GM23248 (cell line): ENCODE results near the gene SLC35D3. TPM values are rescaled to one million over a fixed set of nuclear protein-coding genes. Genes with fewer than 3 reads are reported as not detected.

Experiments
- DNase-seq: peaks from one replicate; pipeline ENCODE4 v3.0.0-alpha.2; 2015
- H2AFZ ChIP-seq: fragments of 200-600 bp; sonication (generic); 2 replicates; pipeline ENCODE4 v1.6.1; 2016; ENCODE audit warnings: antibody characterized with exemption
- H3F3A ChIP-seq: fragments of 200-600 bp; sonication (generic); 2 replicates; pipeline ENCODE4 v1.6.1; 2016; ENCODE audit warnings: mild to moderate bottlenecking, antibody characterized with exemption, mixed run types; ENCODE audit not compliant: insufficient read depth
- H3K27ac ChIP-seq: fragments of 200-600 bp; sonication (generic); 2 replicates; pipeline ENCODE4 v1.5.1; 2016; ENCODE audit warnings: mild to moderate bottlenecking
- H3K27me3 ChIP-seq: fragments of 200-600 bp; sonication (generic); replicated peaks from 2 replicates; pipeline ENCODE4 v1.6.1; 2016; ENCODE audit warnings: mild to moderate bottlenecking; ENCODE audit not compliant: insufficient read depth
- H3K36me3 ChIP-seq: fragments of 200-600 bp; sonication (generic); 2 replicates; pipeline ENCODE4 v1.6.1; 2016; ENCODE audit warnings: low read depth, mild to moderate bottlenecking
- H3K4me1 ChIP-seq: fragments of 200-600 bp; sonication (generic); 2 replicates; pipeline ENCODE4 v1.6.1; 2016; ENCODE audit warnings: mild to moderate bottlenecking; ENCODE audit not compliant: insufficient read depth
- H3K4me2 ChIP-seq: fragments of 200-600 bp; sonication (generic); one replicate; pipeline ENCODE4 v1.6.1; 2016; ENCODE audit warnings: mild to moderate bottlenecking; ENCODE audit not compliant: unreplicated experiment
- H3K4me3 ChIP-seq: fragments of 200-600 bp; sonication (generic); 2 replicates; pipeline ENCODE4 v1.5.1; 2016; ENCODE audit warnings: mild to moderate bottlenecking
- H3K79me2 ChIP-seq: fragments of 200-600 bp; sonication (generic); 2 replicates; pipeline ENCODE4 v1.6.1; 2016; ENCODE audit warnings: mild to moderate bottlenecking; ENCODE audit not compliant: insufficient read depth
- H3K9ac ChIP-seq: fragments of 200-600 bp; sonication (generic); 2 replicates; pipeline ENCODE4 v1.6.1; 2016; ENCODE audit warnings: mild to moderate bottlenecking
- H3K9me2 ChIP-seq: fragments of 200-600 bp; sonication (generic); 2 replicates; pipeline ENCODE4 v1.6.1; 2016; ENCODE audit warnings: mixed run types, mild to moderate bottlenecking, moderate library complexity; ENCODE audit not compliant: insufficient read depth
- H3K9me3 ChIP-seq: fragments of 200-600 bp; sonication (generic); one replicate; pipeline ENCODE4 v1.6.1; 2017; ENCODE audit warnings: low read depth
- H4K20me1 ChIP-seq: fragments of 200-600 bp; sonication (generic); 2 replicates; pipeline ENCODE4 v1.6.0; 2016; ENCODE audit not compliant: insufficient read depth
- EZH2 ChIP-seq: fragments of 200-600 bp; sonication (generic); IDR thresholded peaks from 2 replicates; pipeline ENCODE4 v1.6.1; 2018; ENCODE audit warnings: antibody characterized with exemption, mild to moderate bottlenecking; ENCODE audit not compliant: insufficient read depth, poor library complexity, severe bottlenecking
- EZH2phosphoT487 ChIP-seq: fragments of 200-600 bp; sonication (generic); IDR thresholded peaks from 2 replicates; pipeline ENCODE4 v1.6.1; 2018; ENCODE audit warnings: antibody characterized with exemption, moderate library complexity, mild to moderate bottlenecking, low read depth; ENCODE audit not compliant: insufficient read depth
- WGBS, 2 experiments: methylation state at CpG; one replicate each; pipeline ENCODE4 v1.1.6; 2015 to 2017; ENCODE audit warnings: low lambda C conversion rate in 2 of 2, low coverage in 1 of 2; ENCODE audit errors: missing lambda C conversion rate in 2 of 2; 5-methylcytosine and 5-hydroxymethylcytosine counted together
- in situ Hi-C: fragments of 300-500 bp; cut with MboI; formaldehyde crosslinking; loops from 2 replicates; pipeline ENCODE4 v1.15.0; 2020
- polyA plus RNA-seq: library from polyadenylated mRNA; unstranded; fragments of >200 nt; fragmentation: Nextera tagmentation; extraction: Ambion mirVana; gene quantifications from 2 replicates; pipeline ENCODE4 v1.2.1, GENCODE V29; 2016
- total RNA-seq: library from RNA; depleted of rRNA; stranded (reverse); fragments of >200 nt; shearing (Covaris generic); gene quantifications from 2 replicates; pipeline ENCODE4 v1.2.3, GENCODE V29; 2014

Gene SLC35D3
- total and polyA plus RNA-seq, 2 experiments from 2014 or later, result not detected

DNA sequence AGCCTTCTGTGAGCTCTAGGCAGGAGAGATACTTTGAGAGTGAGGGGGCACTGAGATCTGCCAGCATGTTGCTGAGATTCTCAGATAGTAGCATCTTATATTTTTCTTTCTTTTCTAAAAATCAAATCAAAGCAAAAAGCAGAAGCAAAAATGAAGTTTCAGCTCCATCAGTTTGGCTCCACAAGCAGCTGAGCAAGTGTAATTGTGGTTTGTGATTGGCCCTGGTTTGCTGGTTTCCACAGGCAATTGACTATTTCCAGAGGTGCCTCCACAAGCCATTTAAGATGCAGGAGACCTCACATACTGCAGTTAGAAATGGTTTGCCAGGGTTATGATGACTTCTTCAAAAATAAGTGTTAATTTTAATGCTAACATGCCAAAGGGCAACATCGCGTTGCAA lies 4.3 kb downstream of the SLC35D3 start:
- Histone ChIP-seq H3K4me3 (no peak overlapping the region), H3K79me2 (no peaks in the 10 kb centered on the region), H4K20me1 (no peaks in the 10 kb centered on the region), H3K4me1 (no peaks in the 10 kb centered on the region), H3K4me2 (no peak overlapping the region), H2AFZ (no peak overlapping the region), H3K36me3 (no peaks in the 10 kb centered on the region), H3K27me3 (peaks cover 40% of the 10 kb centered on the region), H3F3A (no peaks in the 10 kb centered on the region), H3K27ac (no peak overlapping the region), H3K9me2 (no peaks in the 10 kb centered on the region), H3K9ac (no peak overlapping the region), H3K9me3 (no peaks in the 10 kb centered on the region)
- no peak for DNase-seq
- in situ Hi-C loops, result no loop called here
- TF ChIP-seq EZH2phosphoT487 (no peak), EZH2 (no peak)
- WGBS, 2 experiments, result 75 to 91% methylated on average over 2 of the region's 2 CpGs

DNA sequence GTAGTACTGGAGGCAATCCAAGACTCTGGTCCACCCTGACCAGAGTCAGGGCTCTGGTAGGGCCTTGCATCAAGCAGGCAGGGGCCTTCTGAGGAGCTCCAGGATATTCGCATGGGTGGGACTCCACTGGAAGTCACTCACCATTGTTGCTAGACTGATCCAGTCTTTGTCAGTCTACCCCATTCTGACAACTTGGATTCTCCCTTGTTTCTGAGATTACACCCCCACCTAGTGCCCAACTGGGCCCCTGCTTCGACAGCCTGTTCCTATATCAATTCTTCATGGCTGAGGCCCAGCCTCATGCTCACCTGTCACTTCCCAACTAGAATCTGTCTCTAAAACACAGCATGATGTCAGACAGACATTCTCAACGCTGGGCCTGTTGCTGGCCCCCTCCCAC lies 5.2 kb downstream of the SLC35D3 start:
- TF ChIP-seq EZH2phosphoT487 (no peak), EZH2 (no peak)
- no peak for DNase-seq
- Histone ChIP-seq H3K4me2 (no peak overlapping the region), H3K9ac (no peak overlapping the region), H2AFZ (no peak overlapping the region), H3K9me3 (no peaks in the 10 kb centered on the region), H3F3A (no peaks in the 10 kb centered on the region), H3K4me3 (no peak overlapping the region), H3K27ac (no peak overlapping the region), H4K20me1 (no peaks in the 10 kb centered on the region), H3K4me1 (no peaks in the 10 kb centered on the region), H3K79me2 (no peaks in the 10 kb centered on the region), H3K36me3 (no peaks in the 10 kb centered on the region), H3K27me3 (peaks cover 33% of the 10 kb centered on the region), H3K9me2 (no peaks in the 10 kb centered on the region)
- 64 to 67% methylated on average over 3 of the region's 3 CpGs for WGBS, 2 experiments
- in situ Hi-C loops, result no loop called here

DNA sequence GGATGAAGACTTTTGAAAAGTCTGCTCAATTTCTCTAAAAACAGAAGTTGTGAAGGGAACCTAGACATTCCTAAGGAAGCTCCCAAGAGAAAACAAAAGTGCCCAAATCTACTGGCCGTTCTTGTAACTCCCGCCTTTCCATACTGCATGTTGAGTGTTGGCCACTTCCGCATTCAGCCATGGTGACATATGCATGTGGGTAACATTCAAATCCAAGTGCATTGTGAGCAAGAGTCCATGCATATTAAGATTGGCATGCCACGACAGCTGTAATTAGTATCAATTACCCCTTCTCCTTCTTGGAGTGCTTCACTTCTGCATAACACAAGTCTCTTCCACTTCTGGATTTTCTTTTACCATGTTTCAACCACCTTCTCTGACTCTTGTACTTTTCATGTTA lies 8.4 kb downstream of the SLC35D3 start:
- no peaks in the 10 kb centered on the region for H3K4me1 ChIP-seq
- no peak overlapping the region for H3K9ac ChIP-seq
- WGBS, 2 experiments, result 67 to 72% methylated on average over 4 of the region's 4 CpGs
- H3K4me2 ChIP-seq, result no peak overlapping the region
- TF ChIP-seq EZH2phosphoT487, result no peak
- no peak for TF ChIP-seq EZH2
- H3K9me3 ChIP-seq, result no peaks in the 10 kb centered on the region
- no peaks in the 10 kb centered on the region for H3K79me2 ChIP-seq
- no peaks in the 10 kb centered on the region for H4K20me1 ChIP-seq
- H3K9me2 ChIP-seq, result no peaks in the 10 kb centered on the region
- H3K27me3 ChIP-seq, result peaks cover 8% of the 10 kb centered on the region; the same call in 1 of the 2 replicates
- H3K4me3 ChIP-seq, result no peak overlapping the region
- no peak for DNase-seq
- H2AFZ ChIP-seq, result no peak overlapping the region
- in situ Hi-C loops, result no loop called here
- H3F3A ChIP-seq, result no peaks in the 10 kb centered on the region
- no peaks in the 10 kb centered on the region for H3K36me3 ChIP-seq
- H3K27ac ChIP-seq, result no peak overlapping the region

DNA sequence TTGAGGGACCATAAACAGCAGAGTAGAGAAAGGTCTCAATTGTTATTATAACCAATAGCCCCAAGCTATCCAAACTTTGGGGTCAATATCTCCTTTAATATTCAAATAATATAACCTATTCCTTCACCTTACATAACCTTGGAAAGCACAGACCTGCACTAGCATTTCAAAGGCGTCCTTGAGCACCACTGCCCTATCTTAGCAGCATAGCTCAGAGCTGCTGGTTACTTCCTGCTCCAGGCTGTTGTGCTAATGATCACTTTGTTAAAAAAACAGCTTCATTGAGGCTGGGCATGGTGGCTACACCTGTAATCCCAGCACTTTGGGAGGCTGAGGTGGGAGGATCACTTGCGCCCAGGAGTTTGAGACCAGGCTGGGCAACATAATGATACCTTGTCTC lies 10.5 kb downstream of the SLC35D3 start:
- H3K4me1 ChIP-seq, result no peaks in the 10 kb centered on the region
- H3K36me3 ChIP-seq, result no peaks in the 10 kb centered on the region
- H3K79me2 ChIP-seq, result no peaks in the 10 kb centered on the region
- no peaks in the 10 kb centered on the region for H3K9me2 ChIP-seq
- TF ChIP-seq EZH2phosphoT487 (no peak), EZH2 (no peak)
- no peak overlapping the region for H3K4me3 ChIP-seq
- in situ Hi-C loops, result no loop called here
- no peak overlapping the region for H2AFZ ChIP-seq
- 0 out of 2 replicates have a peak, but pooled peaks cover 6% of the 10 kb centered on the region for H3K27me3 ChIP-seq
- 82 to 85% methylated on average over 2 of the region's 2 CpGs for WGBS, 2 experiments
- no peaks in the 10 kb centered on the region for H3F3A ChIP-seq
- H3K9ac ChIP-seq, result no peak overlapping the region
- no peak overlapping the region for H3K27ac ChIP-seq
- H3K4me2 ChIP-seq, result no peak overlapping the region
- no peaks in the 10 kb centered on the region for H4K20me1 ChIP-seq
- no peaks in the 10 kb centered on the region for H3K9me3 ChIP-seq
- no peak for DNase-seq

DNA sequence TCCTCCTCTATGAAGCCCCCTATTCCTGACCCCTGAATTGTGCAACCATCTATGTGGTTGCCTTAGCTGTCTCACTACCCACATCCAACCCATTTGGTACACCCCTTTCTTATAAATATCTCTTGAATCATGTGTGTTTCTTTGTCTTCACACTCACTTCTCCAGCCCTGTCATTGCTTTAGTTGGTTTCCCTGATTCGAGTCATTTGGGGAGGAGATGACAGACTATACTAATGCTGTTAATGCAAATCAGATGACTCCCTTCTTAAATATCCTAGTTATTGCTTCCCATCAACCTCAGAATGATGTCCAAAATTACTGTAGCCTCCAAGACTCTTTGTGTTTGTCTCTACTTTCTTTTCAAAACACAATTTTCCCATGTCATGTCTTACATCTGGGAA lies 23.0 kb downstream of the SLC35D3 start:
- no peak overlapping the region for H2AFZ ChIP-seq
- peaks cover 4% of the 10 kb centered on the region; the same call in 1 of the 2 replicates for H3K27me3 ChIP-seq
- TF ChIP-seq EZH2 (no peak), EZH2phosphoT487 (no peak)
- no peaks in the 10 kb centered on the region for H4K20me1 ChIP-seq
- in situ Hi-C loops, result no loop called here
- H3K4me3 ChIP-seq, result no peak overlapping the region
- H3K27ac ChIP-seq, result no peak overlapping the region
- H3K4me2 ChIP-seq, result no peak overlapping the region
- H3K9me2 ChIP-seq, result no peaks in the 10 kb centered on the region
- no peaks in the 10 kb centered on the region for H3F3A ChIP-seq
- no peak for DNase-seq
- no peaks in the 10 kb centered on the region for H3K9me3 ChIP-seq
- no peaks in the 10 kb centered on the region for H3K36me3 ChIP-seq
- WGBS, 2 experiments, result 0% methylated on average over 1 of the region's 1 CpG
- no peaks in the 10 kb centered on the region for H3K4me1 ChIP-seq
- no peak overlapping the region for H3K9ac ChIP-seq
- no peaks in the 10 kb centered on the region for H3K79me2 ChIP-seq
